ENCODE measurements around the gene SFTPA1. TPM values are rescaled to one million over a fixed set of nuclear protein-coding genes. Genes with fewer than 3 reads are reported as not detected.
"Not testable (repeated sequence)": the region's sequence is repeated elsewhere in the genome, so short reads cannot be mapped to it uniquely, and the experiment has no call there.

Gene SFTPA1
- total RNA-seq, 2 experiments from 2014 or later: not detected

DNA sequence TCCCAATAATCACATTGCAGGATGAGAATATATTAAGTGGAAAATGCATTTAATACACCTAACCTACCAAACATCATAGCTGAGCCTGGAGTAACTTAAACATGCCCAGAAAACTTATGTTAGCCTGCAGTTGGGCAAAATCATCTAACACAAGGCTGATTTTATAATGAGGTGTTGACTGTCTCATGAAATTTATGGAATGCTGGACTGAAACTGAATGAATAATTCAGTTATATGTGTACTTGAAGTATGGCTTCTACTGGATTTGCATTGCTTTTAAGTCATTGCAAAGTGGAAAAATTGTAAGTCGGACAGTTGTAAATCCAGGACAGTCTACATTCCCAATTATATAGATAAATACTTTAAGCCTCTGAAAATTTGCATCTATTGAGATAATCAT, 5.4 kb downstream of the SFTPA1 start:
- no peak overlapping the region for H3K4me3 Mint-ChIP-seq
- intact Hi-C loops (cut with micrococcal nuclease): no loop called here
- no peaks in the 10 kb centered on the region for H3K9me3 Mint-ChIP-seq
- peaks cover 7% of the 10 kb centered on the region for H3K27me3 Mint-ChIP-seq
- H3K4me1 Mint-ChIP-seq (ENCODE audit: low read depth): no peaks in the 10 kb centered on the region
- ChIA-PET CTCF (no interaction called here), POLR2A (no interaction called here)
- no peak overlapping the region for H3K27ac Mint-ChIP-seq
- no peaks in the 10 kb centered on the region for H3K36me3 Mint-ChIP-seq
- DNase-seq: no peak

DNA sequence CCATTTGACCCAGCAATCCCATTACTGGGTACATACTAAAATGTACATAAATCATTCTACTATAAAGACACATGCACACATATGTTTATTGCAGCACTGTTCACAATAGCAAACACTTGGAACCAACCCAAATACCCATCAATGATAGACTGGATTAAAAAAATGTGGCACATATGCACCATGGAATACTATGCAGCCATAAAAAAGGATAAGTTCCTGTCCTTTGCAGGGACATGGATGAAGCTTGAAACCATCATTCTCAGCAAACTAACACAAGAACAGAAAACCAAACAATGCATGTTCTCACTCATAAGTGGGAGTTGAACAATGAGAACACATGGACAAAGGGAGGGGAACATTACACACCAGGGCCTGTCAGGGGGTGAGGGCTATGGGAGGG, 12.9 kb downstream of the SFTPA1 start:
- H3K36me3 Mint-ChIP-seq; H3K4me1 Mint-ChIP-seq (ENCODE audit: low read depth); POLR2A ChIA-PET; DNase-seq; H3K4me3 Mint-ChIP-seq; CTCF ChIA-PET; H3K27ac Mint-ChIP-seq; intact Hi-C loops (cut with micrococcal nuclease): not testable (repeated sequence)
- peaks cover 12% of the 10 kb centered on the region for H3K9me3 Mint-ChIP-seq
- H3K27me3 Mint-ChIP-seq: peaks cover 15% of the 10 kb centered on the region

- Mint-ChIP-seq H3K4me1 (ENCODE audit: low read depth) (no peaks in the 10 kb centered on the region), H3K27me3 (peaks cover 13% of the 10 kb centered on the region), H3K9me3 (peaks cover 12% of the 10 kb centered on the region), H3K27ac (no peak overlapping the region), H3K36me3 (no peaks in the 10 kb centered on the region), H3K4me3 (no peak overlapping the region)
- no peak for DNase-seq
- intact Hi-C loops (cut with micrococcal nuclease): no loop called here
- POLR2A ChIA-PET: no interaction called here
- CTCF ChIA-PET: no interaction called here
Measured at GRCh38 chr10:79627075-79627474, 16.3 kb downstream of the SFTPA1 start.

GRCh38 chr10:79628083-79628482, 17.3 kb downstream of the SFTPA1 start:
- intact Hi-C loops (cut with micrococcal nuclease): no loop called here
- Mint-ChIP-seq H3K4me3 (no peak overlapping the region), H3K9me3 (peaks cover 12% of the 10 kb centered on the region), H3K27ac (no peak overlapping the region), H3K36me3 (no peaks in the 10 kb centered on the region), H3K4me1 (ENCODE audit: low read depth) (no peaks in the 10 kb centered on the region), H3K27me3 (peaks cover 9% of the 10 kb centered on the region)
- DNase-seq: no peak
- CTCF ChIA-PET: no interaction called here
- POLR2A ChIA-PET: no interaction called here

DNA sequence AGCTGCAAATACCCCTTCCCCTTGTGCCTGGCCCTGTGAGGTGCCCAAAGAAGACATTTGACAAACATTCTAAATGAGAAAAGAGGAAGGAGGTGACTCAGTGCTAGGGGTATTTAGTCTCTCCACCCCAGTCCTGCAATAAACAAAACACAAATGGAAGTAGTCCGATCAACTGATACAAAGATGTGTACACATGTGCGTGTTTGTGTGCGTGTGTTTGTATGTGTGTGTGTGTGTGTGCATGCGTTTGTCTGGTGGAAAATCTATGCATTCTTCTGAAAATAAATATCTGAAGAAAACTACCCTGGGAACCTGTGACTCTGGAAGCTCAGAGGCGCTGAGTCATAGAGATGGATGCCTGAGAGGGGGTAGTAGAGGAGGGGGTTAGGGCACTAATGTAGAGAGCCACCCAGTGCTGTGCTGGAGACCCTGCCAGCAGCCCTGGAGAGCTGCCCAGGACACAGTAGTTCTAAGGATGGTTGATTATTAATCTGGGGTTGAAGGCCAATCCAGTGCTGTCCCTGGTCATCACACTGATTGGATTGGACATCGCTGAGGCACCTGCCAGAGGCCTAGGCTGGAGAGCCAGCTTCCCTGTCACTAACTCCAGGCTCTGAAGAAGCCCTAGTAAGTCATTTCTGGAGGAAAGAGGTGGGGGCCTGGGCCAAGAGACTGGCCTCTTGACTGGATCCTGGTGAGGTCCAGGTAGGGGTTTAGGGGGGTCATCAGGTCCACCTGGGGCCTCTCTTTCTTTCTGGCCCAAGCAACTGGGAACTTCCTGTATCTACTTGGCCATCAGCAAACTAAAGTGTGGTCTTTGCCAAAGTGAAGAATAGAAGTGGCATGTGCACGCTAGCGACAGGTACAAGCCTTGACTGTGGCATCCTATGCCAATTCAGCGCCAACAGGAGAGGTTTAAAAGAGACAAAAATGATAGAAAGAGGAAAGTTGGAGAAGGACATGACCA, 18.5 kb downstream of the SFTPA1 start:
- no peak for DNase-seq
- ChIA-PET POLR2A (no interaction called here), CTCF (no interaction called here)
- Mint-ChIP-seq H3K27ac (no peak overlapping the region), H3K27me3 (peaks cover 7% of the 10 kb centered on the region), H3K4me1 (ENCODE audit: low read depth) (no peaks in the 10 kb centered on the region), H3K36me3 (no peaks in the 10 kb centered on the region), H3K9me3 (peaks cover 8% of the 10 kb centered on the region), H3K4me3 (no peak overlapping the region)
- intact Hi-C loops (cut with micrococcal nuclease): no loop called here

DNA sequence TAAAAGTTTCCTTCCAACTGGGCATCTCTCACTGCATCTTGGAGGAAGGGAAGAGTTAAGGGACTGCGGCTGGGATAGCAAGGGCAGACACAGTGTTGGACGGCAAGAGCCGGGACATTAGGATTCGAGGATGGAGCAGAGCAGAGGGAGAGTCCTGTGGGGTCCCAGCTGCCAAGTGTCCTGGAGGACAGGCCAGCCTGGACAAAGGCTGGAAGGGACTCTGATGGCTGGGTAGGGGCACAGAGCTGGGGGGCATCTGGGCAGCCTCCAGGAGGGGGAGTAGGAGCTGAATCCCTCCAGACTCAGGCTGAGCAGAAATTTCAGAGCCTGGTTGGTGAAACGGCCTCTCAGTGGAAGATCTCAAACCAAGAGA, 19.2 kb downstream of the SFTPA1 start:
- ChIA-PET POLR2A (no interaction called here), CTCF (no interaction called here)
- no peak for DNase-seq
- intact Hi-C loops (cut with micrococcal nuclease): no loop called here
- Mint-ChIP-seq H3K4me3 (no peak overlapping the region), H3K4me1 (ENCODE audit: low read depth) (no peaks in the 10 kb centered on the region), H3K27me3 (peaks cover 7% of the 10 kb centered on the region), H3K9me3 (peaks cover 8% of the 10 kb centered on the region), H3K36me3 (no peaks in the 10 kb centered on the region), H3K27ac (no peak overlapping the region)

DNA sequence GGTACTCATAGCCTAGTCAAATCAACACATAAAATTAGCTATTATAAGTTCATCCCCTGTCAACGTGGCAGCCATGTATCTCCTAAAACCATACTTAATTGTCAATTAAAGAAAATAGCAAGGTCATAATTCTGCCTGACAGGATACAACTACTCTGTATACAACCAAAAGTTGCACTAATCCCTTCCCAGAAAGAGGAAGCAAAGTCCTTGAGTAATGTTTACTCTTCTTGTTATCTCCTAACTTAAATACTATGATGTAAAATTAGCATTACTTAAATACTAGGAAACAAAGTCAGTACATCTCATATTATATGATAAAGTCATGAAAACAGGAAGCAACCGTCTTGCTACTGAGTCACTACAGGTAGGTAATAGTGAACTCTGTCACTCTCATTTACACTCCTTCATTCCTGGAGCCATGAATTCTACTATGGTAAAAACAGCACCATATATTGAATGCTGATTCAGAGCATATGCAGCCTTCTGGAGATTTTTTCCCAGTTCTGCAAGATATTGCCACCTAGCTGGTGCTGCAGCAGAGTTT, 26.0 kb downstream of the SFTPA1 start:
- H3K27ac Mint-ChIP-seq; H3K9me3 Mint-ChIP-seq; H3K4me1 Mint-ChIP-seq (ENCODE audit: low read depth); H3K27me3 Mint-ChIP-seq; POLR2A ChIA-PET; H3K4me3 Mint-ChIP-seq; H3K36me3 Mint-ChIP-seq; CTCF ChIA-PET; DNase-seq; intact Hi-C loops (cut with micrococcal nuclease): not testable (repeated sequence)

GRCh38 chr10:79638318-79638717, 27.6 kb downstream of the SFTPA1 start:
- intact Hi-C loops (cut with micrococcal nuclease): no loop called here
- Mint-ChIP-seq H3K4me3 (no peak overlapping the region), H3K9me3 (no peaks in the 10 kb centered on the region), H3K4me1 (ENCODE audit: low read depth) (no peaks in the 10 kb centered on the region), H3K27ac (no peak overlapping the region), H3K36me3 (no peaks in the 10 kb centered on the region), H3K27me3 (peaks cover 4% of the 10 kb centered on the region)
- CTCF ChIA-PET: no interaction called here
- no peak for DNase-seq
- POLR2A ChIA-PET: no interaction called here

DNA sequence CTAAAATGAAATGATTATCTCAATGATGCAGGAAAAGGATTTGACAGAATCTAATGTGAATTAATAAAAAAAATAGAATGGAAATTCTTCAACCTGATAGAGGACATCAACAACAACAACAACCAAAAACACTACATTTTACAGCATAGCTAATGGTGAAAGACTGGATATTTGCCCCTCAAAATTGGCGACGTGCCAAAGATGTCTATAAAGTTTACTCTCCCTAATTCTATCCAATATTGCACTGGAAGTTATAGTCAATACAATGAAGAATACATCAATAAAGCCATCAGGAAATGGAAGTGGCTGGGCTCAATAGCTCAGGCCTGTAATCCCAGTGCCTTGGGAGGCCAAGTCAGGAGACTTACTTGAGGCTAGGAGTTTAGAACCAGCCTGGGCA, 42.0 kb downstream of the SFTPA1 start:
- CTCF ChIA-PET; H3K9me3 Mint-ChIP-seq; H3K4me3 Mint-ChIP-seq; POLR2A ChIA-PET; DNase-seq; H3K4me1 Mint-ChIP-seq (ENCODE audit: low read depth); intact Hi-C loops (cut with micrococcal nuclease); H3K36me3 Mint-ChIP-seq; H3K27ac Mint-ChIP-seq; H3K27me3 Mint-ChIP-seq: not testable (repeated sequence)

GRCh38 chr10:79663287-79663686, 52.5 kb downstream of the SFTPA1 start:
- H3K4me3 Mint-ChIP-seq; POLR2A ChIA-PET; H3K27me3 Mint-ChIP-seq; H3K36me3 Mint-ChIP-seq; H3K4me1 Mint-ChIP-seq (ENCODE audit: low read depth); DNase-seq; H3K9me3 Mint-ChIP-seq; CTCF ChIA-PET; H3K27ac Mint-ChIP-seq; intact Hi-C loops (cut with micrococcal nuclease): not testable (repeated sequence)

DNA sequence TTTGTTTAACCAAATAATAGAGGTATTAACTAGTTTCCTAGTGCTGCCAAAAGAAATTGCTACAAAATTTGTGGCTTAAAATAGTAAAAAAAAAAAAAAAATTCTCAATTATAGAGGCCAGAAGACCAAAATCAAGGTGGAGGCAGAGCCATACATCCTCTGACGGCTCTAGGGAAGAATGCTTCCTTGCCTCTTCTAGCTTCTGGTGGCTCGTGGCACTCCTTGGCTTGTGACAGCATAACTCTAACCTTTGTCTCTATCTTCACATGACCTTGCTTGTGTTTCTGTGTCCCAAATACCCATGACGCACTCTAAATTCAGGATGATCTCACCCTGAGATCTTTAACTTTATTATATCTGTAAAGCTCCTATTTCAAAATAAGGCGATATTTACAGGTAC, 53.9 kb downstream of the SFTPA1 start:
- H3K4me3 Mint-ChIP-seq; H3K36me3 Mint-ChIP-seq; intact Hi-C loops (cut with micrococcal nuclease): not testable (repeated sequence)

More for the DNA sequence above, 53.9 kb downstream of the SFTPA1 start:
- H3K4me1 Mint-ChIP-seq (ENCODE audit: low read depth); DNase-seq; CTCF ChIA-PET; POLR2A ChIA-PET; H3K27me3 Mint-ChIP-seq; H3K9me3 Mint-ChIP-seq; H3K27ac Mint-ChIP-seq: not testable (repeated sequence)
